Activated naive CD4-positive, alpha-beta T cell treated with anti-CD3 and anti-CD28 coated beads, Interleukin-2, amount 50 U/mL, for 72 hours (primary cell): ENCODE data around the gene IGHMBP2. TPM values are rescaled to one million over a fixed set of nuclear protein-coding genes. Genes with fewer than 3 reads are reported as not detected.

Experiments
- ATAC-seq, 2 donors: fragments of 150-1000 bp; cut with Tn5 transposase; 2 replicates each; pipeline ENCODE4 v1.10.0; 2021; ENCODE audit warnings: mild to moderate bottlenecking in 2 of 2, moderate library complexity in 2 of 2
- DNase-seq, 2 donors: peaks; one replicate each; pipeline ENCODE4 v3.0.0; 2021 to 2022; ENCODE audit warnings: low spot score in 2 of 2
- H3K27ac Mint-ChIP-seq, 2 donors: one replicate each; pipeline ENCODE4 v1.8.0; 2022; ENCODE audit warnings: mild to moderate bottlenecking in 2 of 2, mixed read lengths in 2 of 2
- H3K36me3 Mint-ChIP-seq, 2 donors: one replicate each; pipeline ENCODE4 v1.8.0; 2022; ENCODE audit warnings: mixed read lengths in 2 of 2
- H3K9me3 Mint-ChIP-seq, 2 donors: one replicate each; pipeline ENCODE4 v1.8.0; 2022; ENCODE audit warnings: mixed read lengths in 2 of 2
- total RNA-seq, 2 donors: library from RNA; stranded (reverse); gene quantifications; one replicate each; pipeline ENCODE4 v1.2.3, GENCODE V29; 2022

The IGHMBP2 gene
- total RNA-seq, 2 donors from 2014 or later, result 21.2 to 60.2 TPM

- ATAC-seq, result no peak
- Mint-ChIP-seq H3K36me3 (no peaks in the 10 kb centered on the region), H3K9me3 (no peaks in the 10 kb centered on the region), H3K27ac (no peak overlapping the region)
- no peak for DNase-seq
Measured at GRCh38 chr11:68942095-68942620, 38.5 kb downstream of the IGHMBP2 start.

GRCh38 chr11:68942751-68943271 lies 39.1 kb downstream of the IGHMBP2 start:
- ATAC-seq (peak in 1 of 2 donors; percentile 32), DNase-seq (no peak)
- no peak overlapping the region for H3K27ac Mint-ChIP-seq
- no peaks in the 10 kb centered on the region for H3K36me3 Mint-ChIP-seq
- no peaks in the 10 kb centered on the region for H3K9me3 Mint-ChIP-seq

DNA sequence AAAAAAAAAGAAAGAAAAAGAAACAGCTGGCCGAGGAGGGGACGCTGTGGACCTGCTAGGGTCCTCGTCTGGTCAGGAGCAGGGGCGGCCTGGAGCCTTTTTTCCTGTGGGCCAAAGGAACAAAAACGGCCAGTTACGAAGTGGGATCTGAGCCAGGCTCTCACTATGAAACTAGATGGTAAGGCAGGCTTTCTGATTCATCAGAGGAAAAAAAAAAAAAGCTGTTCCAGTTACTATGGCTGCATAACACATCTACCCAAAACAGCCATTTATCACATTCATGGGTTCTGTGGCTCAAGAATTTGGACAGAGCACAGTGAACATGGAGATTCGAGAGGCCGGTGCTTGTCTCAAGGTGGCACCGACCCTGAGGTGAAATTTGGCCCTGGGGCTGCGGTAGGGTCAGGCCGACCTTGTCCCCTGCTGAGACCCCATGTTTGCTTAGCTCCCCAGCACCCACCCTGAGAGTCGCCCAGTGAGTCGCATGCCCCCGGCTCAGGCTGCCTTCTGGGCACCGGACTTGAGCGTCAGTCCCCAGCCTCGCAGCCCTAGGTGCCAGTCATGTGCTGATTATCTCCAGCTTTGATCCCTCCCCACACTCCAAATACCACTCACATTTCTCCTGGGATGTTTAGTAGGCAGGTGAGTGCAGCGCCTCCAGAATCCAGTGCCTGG lies 42.9 kb downstream of the IGHMBP2 start:
- Mint-ChIP-seq H3K27ac (peak overlapping the region in 1 of 2 donors; percentile 36), H3K36me3 (no peaks in the 10 kb centered on the region), H3K9me3 (no peaks in the 10 kb centered on the region)
- DNase-seq, result no peak
- peak in 1 of 2 donors; percentile 63 for ATAC-seq

DNA sequence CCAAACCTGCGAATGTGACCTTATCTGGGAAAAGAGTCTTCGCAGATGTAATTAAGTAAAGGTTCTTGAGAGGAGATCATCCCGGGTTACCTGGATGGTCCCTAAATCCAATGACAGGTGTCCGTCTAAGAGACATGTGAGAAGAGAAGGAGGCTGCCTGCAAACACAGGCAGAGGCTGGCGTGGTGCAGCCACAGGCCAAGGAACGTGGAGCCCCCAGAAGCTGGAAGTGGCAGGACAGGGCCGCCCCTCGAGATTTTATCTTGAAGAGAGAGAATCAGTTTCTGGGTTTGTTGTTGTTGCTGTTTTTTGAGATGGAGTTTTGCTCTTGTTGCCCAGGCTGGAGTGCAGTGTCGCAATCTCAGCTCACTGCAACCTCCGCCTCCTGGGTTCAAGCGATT lies 43.5 kb downstream of the IGHMBP2 start:
- Mint-ChIP-seq H3K36me3 (no peaks in the 10 kb centered on the region), H3K9me3 (no peaks in the 10 kb centered on the region), H3K27ac (peak overlapping the region in 1 of 2 donors; percentile 36)
- no peak for ATAC-seq
- no peak for DNase-seq

DNA sequence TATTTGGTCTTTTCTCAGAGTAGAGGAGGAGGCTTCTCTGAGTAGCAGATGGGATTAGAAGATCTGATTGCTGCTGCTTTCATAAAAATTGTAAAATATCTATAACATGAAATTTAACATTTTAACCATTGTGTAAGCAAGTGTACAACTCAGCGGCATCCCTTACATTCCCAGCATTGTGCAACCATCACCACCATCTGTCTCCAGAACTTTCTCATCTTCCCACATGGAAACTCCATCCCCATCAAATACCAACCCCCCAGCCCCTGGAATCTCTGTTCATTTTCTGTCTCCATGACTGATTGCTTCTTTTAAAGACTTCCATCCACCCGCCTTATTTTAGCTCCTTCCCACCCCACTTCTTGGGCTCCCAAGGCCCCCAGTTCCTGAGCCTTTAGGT lies 44.8 kb downstream of the IGHMBP2 start:
- no peak for DNase-seq
- H3K36me3 Mint-ChIP-seq, result no peaks in the 10 kb centered on the region
- ATAC-seq, result no peak
- peak overlapping the region in 1 of 2 donors; percentile 77 for H3K27ac Mint-ChIP-seq
- no peaks in the 10 kb centered on the region for H3K9me3 Mint-ChIP-seq

DNA sequence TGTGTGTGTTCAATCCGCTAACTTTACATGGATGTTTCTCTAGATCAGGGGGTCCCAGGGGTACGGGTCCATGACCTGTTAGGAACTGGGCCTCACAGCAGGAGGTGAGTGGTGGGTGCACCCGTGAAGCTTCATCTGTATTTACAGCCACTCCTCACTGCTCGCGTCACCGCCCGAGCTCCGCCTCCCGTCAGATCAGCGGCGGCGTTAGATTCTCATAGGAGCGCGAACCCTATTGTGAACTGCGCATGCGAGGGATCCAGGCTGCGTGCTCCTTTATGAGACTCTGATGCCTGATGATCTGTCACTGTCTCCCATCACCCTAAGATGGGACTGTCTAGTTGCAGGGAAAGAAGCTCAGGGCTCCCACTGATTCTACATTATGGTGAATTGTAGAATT lies 45.2 kb downstream of the IGHMBP2 start:
- no peak for ATAC-seq
- Mint-ChIP-seq H3K9me3 (no peaks in the 10 kb centered on the region), H3K36me3 (no peaks in the 10 kb centered on the region), H3K27ac (peak overlapping the region in 1 of 2 donors; percentile 77)
- DNase-seq, result no peak

DNA sequence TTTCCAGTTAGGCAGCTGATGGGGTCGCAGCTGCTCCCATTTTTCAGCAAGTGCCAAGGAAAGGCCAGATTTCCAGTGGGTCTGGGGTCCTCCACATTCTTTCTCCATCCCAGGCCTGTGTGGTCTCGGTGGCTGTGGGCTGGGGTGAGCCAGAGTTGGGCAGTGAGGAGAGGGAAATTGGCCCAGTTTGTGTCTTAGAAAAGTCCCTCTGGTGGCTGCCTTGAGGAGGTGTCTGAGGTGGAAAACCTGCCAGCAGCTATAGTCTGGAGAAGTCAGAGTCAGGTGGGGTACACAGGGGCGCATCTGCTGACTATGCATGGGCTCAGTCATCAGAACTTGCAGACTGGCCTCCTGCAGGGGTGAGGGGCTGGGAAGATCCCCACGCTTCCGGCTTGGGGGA lies 46.6 kb downstream of the IGHMBP2 start:
- Mint-ChIP-seq H3K36me3 (no peaks in the 10 kb centered on the region), H3K9me3 (no peaks in the 10 kb centered on the region), H3K27ac (no peak overlapping the region)
- ATAC-seq (no peak), DNase-seq (no peak)

- Mint-ChIP-seq H3K9me3 (no peaks in the 10 kb centered on the region), H3K27ac (no peak overlapping the region), H3K36me3 (no peaks in the 10 kb centered on the region)
- DNase-seq (no peak), ATAC-seq (no peak)
Measured at GRCh38 chr11:68950762-68951161, 47.1 kb downstream of the IGHMBP2 start.

- ATAC-seq (no peak), DNase-seq (no peak)
- no peaks in the 10 kb centered on the region for H3K9me3 Mint-ChIP-seq
- H3K36me3 Mint-ChIP-seq, result no peaks in the 10 kb centered on the region
- H3K27ac Mint-ChIP-seq, result no peak overlapping the region
Measured at GRCh38 chr11:68954836-68955606, 51.3 kb downstream of the IGHMBP2 start.

- no peaks in the 10 kb centered on the region for H3K36me3 Mint-ChIP-seq
- no peak for ATAC-seq
- DNase-seq, result no peak
- H3K9me3 Mint-ChIP-seq, result no peaks in the 10 kb centered on the region
- no peak overlapping the region for H3K27ac Mint-ChIP-seq
Measured at GRCh38 chr11:68955607-68955958, 51.9 kb downstream of the IGHMBP2 start.

DNA sequence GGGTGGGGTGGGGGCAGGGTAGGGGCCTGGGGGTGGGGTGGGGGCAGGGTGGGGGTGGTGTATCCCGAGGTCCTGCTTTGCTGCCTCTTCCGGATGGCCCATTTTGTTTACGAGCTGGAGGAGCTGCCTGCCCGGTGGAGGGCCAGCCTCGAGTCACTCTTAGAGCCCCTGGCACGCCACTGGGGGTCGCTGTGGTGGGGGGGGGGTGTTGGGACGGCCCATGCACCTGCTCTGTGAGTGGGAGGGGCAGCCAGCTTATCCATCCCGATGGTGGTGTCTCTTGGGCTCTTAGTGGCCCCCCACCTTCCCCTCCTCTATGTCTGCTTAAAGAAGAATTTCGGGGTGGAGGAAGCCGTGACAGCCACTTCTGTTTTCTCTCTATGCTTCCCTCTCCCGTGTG lies 52.5 kb downstream of the IGHMBP2 start:
- H3K9me3 Mint-ChIP-seq, result no peaks in the 10 kb centered on the region
- ATAC-seq (peak in 1 of 2 donors; percentile 61), DNase-seq (no peak)
- H3K27ac Mint-ChIP-seq, result no peak overlapping the region
- no peaks in the 10 kb centered on the region for H3K36me3 Mint-ChIP-seq

DNA sequence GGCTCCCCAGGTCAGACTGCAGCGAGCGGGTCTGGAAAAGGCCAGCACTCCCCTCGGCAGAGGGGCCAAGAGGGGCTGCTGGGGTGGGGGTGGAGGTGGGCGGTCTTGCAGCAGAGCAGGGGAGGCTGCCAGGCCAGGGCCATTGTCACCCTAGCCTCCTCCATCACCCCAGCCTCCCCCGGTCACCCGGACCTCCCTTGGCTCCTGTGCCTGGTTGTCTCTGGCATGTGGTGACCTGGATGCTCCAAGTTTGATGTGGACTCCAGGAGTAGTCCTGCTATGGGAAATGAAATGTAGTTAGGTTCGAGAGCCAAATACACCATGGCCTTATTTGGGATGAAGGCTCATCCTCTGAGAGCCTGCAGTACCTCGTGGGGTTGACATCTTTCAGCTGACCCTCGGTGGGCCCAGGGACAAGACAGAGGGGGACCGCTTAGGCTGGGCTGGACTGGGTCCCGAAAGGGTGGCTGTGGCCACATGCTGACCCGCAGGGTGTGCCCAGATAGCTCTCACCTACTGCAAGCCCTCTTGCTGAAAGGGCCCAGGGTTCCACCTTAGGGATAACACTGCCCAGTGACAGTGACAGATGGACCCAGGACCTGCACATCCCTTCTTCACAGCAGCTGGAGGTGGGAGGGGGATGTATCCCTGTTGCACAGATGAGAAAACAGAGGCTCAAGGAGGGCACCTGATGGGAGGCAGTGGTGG lies 53.0 kb downstream of the IGHMBP2 start:
- DNase-seq (no peak), ATAC-seq (peak in 1 of 2 donors; percentile 28)
- no peak overlapping the region for H3K27ac Mint-ChIP-seq
- H3K9me3 Mint-ChIP-seq, result no peaks in the 10 kb centered on the region
- no peaks in the 10 kb centered on the region for H3K36me3 Mint-ChIP-seq

DNA sequence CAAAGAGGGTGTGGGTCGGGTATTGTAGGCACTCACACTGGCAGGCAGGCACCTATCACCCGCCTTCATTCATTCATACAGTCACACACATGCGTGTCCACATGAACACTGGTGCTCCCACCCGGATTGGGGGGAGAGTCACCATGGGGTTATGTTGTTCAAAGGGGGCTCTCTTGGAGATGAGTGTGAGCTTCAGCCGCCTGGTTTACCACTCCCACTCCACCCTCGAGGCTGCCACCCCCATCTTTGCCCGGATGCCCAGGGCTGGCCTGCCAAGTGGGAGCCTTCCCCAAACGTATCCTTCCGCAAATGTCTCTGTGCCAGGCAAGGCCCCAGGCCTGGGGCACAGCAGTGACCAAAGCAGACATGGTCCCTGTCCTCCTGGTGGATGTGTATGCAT lies 54.5 kb downstream of the IGHMBP2 start:
- ATAC-seq, result no peak
- no peaks in the 10 kb centered on the region for H3K36me3 Mint-ChIP-seq
- no peaks in the 10 kb centered on the region for H3K9me3 Mint-ChIP-seq
- no peak overlapping the region for H3K27ac Mint-ChIP-seq
- DNase-seq, result no peak

- no peak for DNase-seq
Measured at GRCh38 chr11:68959465-68960293, 56.0 kb downstream of the IGHMBP2 start.

GRCh38 chr11:68960294-68961071 lies 56.8 kb downstream of the IGHMBP2 start:
- no peak overlapping the region for H3K27ac Mint-ChIP-seq
- DNase-seq (no peak), ATAC-seq (no peak)
- no peaks in the 10 kb centered on the region for H3K36me3 Mint-ChIP-seq
- H3K9me3 Mint-ChIP-seq, result no peaks in the 10 kb centered on the region

More at GRCh38 chr11:68959465-68960293, 56.0 kb downstream of the IGHMBP2 start:
- H3K27ac Mint-ChIP-seq, result no peak overlapping the region
- no peaks in the 10 kb centered on the region for H3K9me3 Mint-ChIP-seq
- no peak for ATAC-seq
- H3K36me3 Mint-ChIP-seq, result no peaks in the 10 kb centered on the region

GRCh38 chr11:68961245-68961644 lies 57.6 kb downstream of the IGHMBP2 start:
- DNase-seq, result peak in 1 of 2 donors; percentile 9
- no peak overlapping the region for H3K27ac Mint-ChIP-seq
- no peak for ATAC-seq
- H3K9me3 Mint-ChIP-seq, result no peaks in the 10 kb centered on the region
- no peaks in the 10 kb centered on the region for H3K36me3 Mint-ChIP-seq
